Stimulated activated CD4-positive, alpha-beta T cell treated with anti-CD3 and anti-CD28 coated beads, TNF-alpha, amount 100 ng/mL, for 4 hours (primary cell): ENCODE measurements around the gene SGSM2.

Experiments
- DNase-seq, 3 experiments: peaks; one replicate each; pipeline ENCODE4 v3.0.0-alpha.2; 2020; ENCODE audit warnings: low read depth in 3 of 3

The SGSM2 gene

GRCh38 chr17:2336215-2336851 lies 968 bp upstream of the SGSM2 start, which contains the start of gene TSR1:
Gene TSR1 (minus strand): TSS chr17:2336457. CDS start chr17:2336427, 30 bp downstream.
- peak; percentile 76 to 81 (median 80) for DNase-seq

- peak; percentile 17 to 33 (median 21) for DNase-seq
Observed at GRCh38 chr17:2337544-2338314, 428 bp downstream of the SGSM2 start.

- no peak for DNase-seq
Observed at GRCh38 chr17:2338315-2338657, 985 bp downstream of the SGSM2 start.

- no peak for DNase-seq
Observed at GRCh38 chr17:2343421-2343820, 6.1 kb downstream of the SGSM2 start.

GRCh38 chr17:2344528-2344927 lies 7.2 kb downstream of the SGSM2 start:
- no peak for DNase-seq

- DNase-seq = no peak
Observed at GRCh38 chr17:2346475-2346874, 9.2 kb downstream of the SGSM2 start.

GRCh38 chr17:2347805-2348685 lies 10.7 kb downstream of the SGSM2 start:
- no peak for DNase-seq

- no peak for DNase-seq
Observed at GRCh38 chr17:2351269-2351668, 14.0 kb downstream of the SGSM2 start.

GRCh38 chr17:2354311-2354710 lies 17.0 kb downstream of the SGSM2 start:
- no peak for DNase-seq

- DNase-seq = no peak
Observed at GRCh38 chr17:2357237-2357636, 19.9 kb downstream of the SGSM2 start.

- no peak for DNase-seq
Observed at GRCh38 chr17:2357931-2358434, 20.7 kb downstream of the SGSM2 start.

- DNase-seq = no peak
Observed at GRCh38 chr17:2361010-2361760, 23.9 kb downstream of the SGSM2 start.

GRCh38 chr17:2362016-2362415 lies 24.7 kb downstream of the SGSM2 start:
- no peak for DNase-seq

GRCh38 chr17:2362416-2362815 lies 25.1 kb downstream of the SGSM2 start:
- no peak for DNase-seq

- no peak for DNase-seq
Observed at GRCh38 chr17:2362881-2363280, 25.6 kb downstream of the SGSM2 start.

- no peak for DNase-seq
Observed at GRCh38 chr17:2363318-2363717, 26.0 kb downstream of the SGSM2 start.

- DNase-seq = no peak
Observed at GRCh38 chr17:2363851-2364762, 26.8 kb downstream of the SGSM2 start.

- DNase-seq = no peak
Observed at GRCh38 chr17:2364763-2365116, 27.4 kb downstream of the SGSM2 start.

GRCh38 chr17:2365132-2365531 lies 27.8 kb downstream of the SGSM2 start:
- no peak for DNase-seq

- DNase-seq = no peak
Observed at GRCh38 chr17:2366747-2367494, 29.6 kb downstream of the SGSM2 start.
